Stomach (tissue), 9 donors: ENCODE measurements around the gene ZNF581. TPM values are rescaled to one million over a fixed set of nuclear protein-coding genes. Genes with fewer than 3 reads are reported as not detected.

Source experiments
- DNase-seq, 2 donors: peaks; one replicate each; pipeline versions ENCODE4 v3.0.0 to v3.0.0-alpha.2; 2013 to 2019
- H3K27ac ChIP-seq, 5 donors: fragments of 200-600 bp in 4 of 5; sonication (generic) in 4 of 5; one replicate each; pipeline ENCODE4 v1.5.1; 2013 to 2019; ENCODE audit warnings: mild to moderate bottlenecking in 1 of 5, moderate library complexity in 1 of 5
- H3K27me3 ChIP-seq, 3 donors: fragments of 200-600 bp; sonication (generic); one replicate each; pipeline ENCODE4 v1.5.1; 2017 to 2019; ENCODE audit warnings: mixed run types in 1 of 3
- H3K36me3 ChIP-seq, 4 donors: fragments of 200-600 bp; sonication (generic); 1 replicate in 3 of 4; 2 replicates in 1 of 4; pipeline ENCODE4 v1.5.1; 2016 to 2019
- H3K4me1 ChIP-seq, 4 donors: fragments of 200-600 bp; sonication (generic); one replicate each; pipeline ENCODE4 v1.5.1; 2016 to 2019
- H3K4me3 ChIP-seq, 4 donors: fragments of 200-600 bp; sonication (generic) in 3 of 4; one replicate each; pipeline ENCODE4 v1.5.1; 2016 to 2019; ENCODE audit warnings: mild to moderate bottlenecking in 1 of 4
- H3K9me3 ChIP-seq, 4 donors: fragments of 200-600 bp; sonication (generic); one replicate each; pipeline ENCODE4 v1.5.1; 2016 to 2019
- EP300 ChIP-seq: sonication (generic); formaldehyde crosslinking; IDR thresholded peaks from one replicate; pipeline ENCODE4 v1.6.1; 2017; ENCODE audit warnings: antibody characterized with exemption
- POLR2A ChIP-seq, 4 donors: fragments of 450-650 bp; IDR thresholded peaks; one replicate each; pipeline ENCODE4 v1.6.1; 2016; ENCODE audit warnings: antibody characterized with exemption in 4 of 4, control low read depth in 2 of 4, mild to moderate bottlenecking in 1 of 4, moderate library complexity in 1 of 4
- POLR2AphosphoS5 ChIP-seq, 3 donors: sonication (generic); formaldehyde crosslinking; IDR thresholded peaks; one replicate each; pipeline ENCODE4 v1.6.1; 2016; ENCODE audit warnings: antibody characterized with exemption in 3 of 3
- WGBS, 5 donors: extraction: QIAGEN DNeasy Blood & Tissue Kit in 3 of 5; methylation state at CpG; one replicate each; pipeline versions ENCODE4 v1.1.5 to v1.1.7; 2013 to 2018; 5-methylcytosine and 5-hydroxymethylcytosine counted together
- intact Hi-C: fragments of 100-400 bp; cut with DNase I; formaldehyde crosslinking; loops from one replicate; pipeline ENCODE4 v1.15.1; 2023; ENCODE audit warnings: low total_unique reads
- polyA plus RNA-seq, 3 donors: library from polyadenylated mRNA; stranded (reverse); fragments of 200-250 nt; gene quantifications; one replicate each; pipeline ENCODE4 v1.2.3, GENCODE V29; 2013
- total RNA-seq, 5 donors: library from RNA; depleted of rRNA; stranded (reverse); fragments of >200 nt; gene quantifications; one replicate each; pipeline versions ENCODE4 v1.1.0 to v1.2.3, GENCODE V29; 2014 to 2016
- TF ChIP-seq, protein P1 (sequence below), 7 experiments: fragments of 450-650 bp in 4 of 7; fragments of 200-600 bp in 3 of 7; sonication (generic) in 3 of 7; IDR thresholded peaks; one replicate each; pipeline ENCODE4 v1.5.1; 2016 to 2019; ENCODE audit warnings: antibody characterized with exemption in 7 of 7, control low read depth in 2 of 7, mild to moderate bottlenecking in 1 of 7
- donor health status: healthy with polysubstance abuse.
- donor health status: Bipolar disorder and iron deficiency.
- donor health status: healthy.

The ZNF581 gene
- total and polyA plus RNA-seq, 8 donors: 2.2 to 27.8 (median 11.3) TPM

DNA sequence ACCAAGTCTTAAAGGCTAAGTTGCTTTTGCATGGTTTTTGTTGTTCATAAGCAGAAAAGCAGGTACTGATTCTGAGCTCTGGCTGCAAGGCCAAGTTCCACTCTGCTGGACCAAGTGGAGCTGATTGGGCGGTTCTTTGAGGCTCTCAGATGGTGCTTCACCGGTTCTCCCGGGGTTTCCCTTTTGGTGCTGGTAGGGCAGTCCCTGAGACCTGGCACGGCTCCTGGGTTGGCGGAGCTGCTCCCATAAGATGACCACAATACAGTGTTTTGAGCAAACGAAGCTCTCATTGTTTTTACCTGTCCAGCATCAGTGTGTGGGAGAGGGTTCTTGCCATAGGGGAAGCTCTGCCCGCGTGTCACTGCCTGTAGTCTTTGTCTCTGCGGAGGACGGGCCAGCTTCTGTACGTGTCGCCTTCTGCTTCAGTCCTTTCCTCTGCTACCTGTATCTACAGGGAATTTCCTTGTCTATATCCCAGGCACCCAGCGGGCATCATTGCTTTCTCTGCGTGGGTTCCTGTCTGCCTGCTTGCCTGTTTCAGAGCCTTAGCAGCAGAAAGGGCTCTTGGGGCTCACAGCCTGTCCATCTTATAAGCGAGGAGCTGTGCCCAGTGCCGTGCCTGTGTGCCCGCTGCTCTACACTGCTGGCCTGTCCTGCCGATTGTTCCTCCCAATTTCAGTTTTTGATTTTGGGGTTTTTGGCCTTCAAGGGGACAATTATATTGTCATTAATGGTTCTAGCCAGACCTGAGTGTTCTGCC lies 13.7 kb downstream of the ZNF581 start:
- Histone ChIP-seq H3K27me3 (no peaks in the 10 kb centered on the region), H3K4me3 (peak overlapping the region; percentile 20 to 88 (median 72)), H3K9me3 (no peaks in the 10 kb centered on the region), H3K4me1 (peaks cover 49 to 72% (median 62%) of the 10 kb centered on the region in 4 donors), H3K36me3 (peaks cover 28 to 47% (median 43%) of the 10 kb centered on the region in 4 donors), H3K27ac (peak overlapping the region in 1 of 5 donors; percentile 25)
- intact Hi-C loops: no loop called here
- peak in 1 of 2 donors; percentile 65 for DNase-seq
- 16 to 35% (median 25%) methylated on average over 18 of the region's 18 CpGs for WGBS, 5 donors
- TF ChIP-seq, protein P1, sequence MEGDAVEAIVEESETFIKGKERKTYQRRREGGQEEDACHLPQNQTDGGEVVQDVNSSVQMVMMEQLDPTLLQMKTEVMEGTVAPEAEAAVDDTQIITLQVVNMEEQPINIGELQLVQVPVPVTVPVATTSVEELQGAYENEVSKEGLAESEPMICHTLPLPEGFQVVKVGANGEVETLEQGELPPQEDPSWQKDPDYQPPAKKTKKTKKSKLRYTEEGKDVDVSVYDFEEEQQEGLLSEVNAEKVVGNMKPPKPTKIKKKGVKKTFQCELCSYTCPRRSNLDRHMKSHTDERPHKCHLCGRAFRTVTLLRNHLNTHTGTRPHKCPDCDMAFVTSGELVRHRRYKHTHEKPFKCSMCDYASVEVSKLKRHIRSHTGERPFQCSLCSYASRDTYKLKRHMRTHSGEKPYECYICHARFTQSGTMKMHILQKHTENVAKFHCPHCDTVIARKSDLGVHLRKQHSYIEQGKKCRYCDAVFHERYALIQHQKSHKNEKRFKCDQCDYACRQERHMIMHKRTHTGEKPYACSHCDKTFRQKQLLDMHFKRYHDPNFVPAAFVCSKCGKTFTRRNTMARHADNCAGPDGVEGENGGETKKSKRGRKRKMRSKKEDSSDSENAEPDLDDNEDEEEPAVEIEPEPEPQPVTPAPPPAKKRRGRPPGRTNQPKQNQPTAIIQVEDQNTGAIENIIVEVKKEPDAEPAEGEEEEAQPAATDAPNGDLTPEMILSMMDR (IDR thresholded peaks at IDR 0.05): no peak
- TF ChIP-seq EP300 (no peak), POLR2AphosphoS5 (IDR thresholded peaks at IDR 0.05) (no peak), POLR2A (IDR thresholded peaks at IDR 0.05) (no peak)

DNA sequence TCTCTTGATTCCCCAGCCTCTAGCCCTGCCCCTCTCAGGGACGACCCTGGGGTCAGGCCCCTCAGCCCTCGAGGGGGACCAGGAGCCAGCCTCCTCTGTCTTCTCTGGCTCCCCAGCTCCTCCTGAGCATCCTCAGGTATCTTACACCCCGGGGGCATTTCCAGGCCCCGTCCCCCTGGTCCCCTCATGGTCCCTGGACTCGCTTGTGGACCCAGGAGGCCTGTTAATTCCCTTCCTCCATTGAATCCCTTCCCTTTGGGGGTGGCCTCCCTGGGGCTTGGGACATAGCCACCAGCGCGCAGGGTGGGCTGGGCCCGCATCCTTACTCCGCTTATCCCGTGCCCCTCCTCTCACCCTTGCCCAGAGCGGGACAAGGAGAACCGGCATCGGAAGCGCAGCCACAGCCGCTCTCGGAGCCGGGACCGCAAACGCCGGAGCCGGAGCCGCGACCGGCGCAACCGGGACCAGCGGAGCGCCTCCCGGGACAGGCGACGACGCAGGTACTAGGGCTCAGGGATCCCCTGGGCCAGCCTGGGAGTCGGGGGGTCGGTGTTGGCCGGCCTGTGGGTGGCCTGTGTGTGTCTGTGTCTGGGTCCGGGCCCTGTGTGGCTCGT lies 15.5 kb downstream of the ZNF581 start:
- peak overlapping the region in 2 of 4 donors; percentile 1 to 88 for H3K4me3 ChIP-seq
- H3K4me1 ChIP-seq: peaks cover 43 to 57% (median 52%) of the 10 kb centered on the region in 4 donors
- H3K9me3 ChIP-seq: no peaks in the 10 kb centered on the region
- 86 to 91% (median 88%) methylated on average over 33 to 37 of the region's 37 CpGs for WGBS, 5 donors
- H3K36me3 ChIP-seq: peaks cover 46 to 57% (median 56%) of the 10 kb centered on the region in 4 donors
- no peaks in the 10 kb centered on the region for H3K27me3 ChIP-seq
- no peak overlapping the region for H3K27ac ChIP-seq
- DNase-seq: no peak
- TF ChIP-seq POLR2A (IDR thresholded peaks at IDR 0.05) (no peak), POLR2AphosphoS5 (IDR thresholded peaks at IDR 0.05) (no peak), EP300 (no peak)
- TF ChIP-seq, protein P1 (IDR thresholded peaks at IDR 0.05): no peak
- intact Hi-C loops: no loop called here

DNA sequence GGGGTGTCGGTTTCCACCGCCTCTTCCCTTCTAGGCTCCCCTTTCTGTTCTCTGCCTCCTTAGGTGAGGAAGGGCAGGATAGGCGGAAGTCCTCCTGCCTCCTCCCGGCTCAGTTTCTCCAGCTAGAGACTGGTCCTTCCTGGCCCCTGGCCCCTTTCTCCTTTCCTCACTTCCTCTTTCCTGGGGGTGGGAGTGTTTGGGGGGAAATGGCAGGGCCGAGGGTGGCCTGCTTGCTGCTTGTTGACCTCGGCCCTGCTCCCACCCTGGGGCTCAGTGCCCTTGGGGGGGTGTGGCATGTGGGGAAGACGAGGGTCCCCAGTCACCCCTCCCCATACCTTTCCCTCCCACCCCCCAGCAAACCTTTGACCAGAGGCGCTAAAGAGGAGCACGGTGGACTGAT lies 16.4 kb downstream of the ZNF581 start:
- TF ChIP-seq EP300 (no peak), POLR2A (IDR thresholded peaks at IDR 0.05) (no peak), POLR2AphosphoS5 (IDR thresholded peaks at IDR 0.05) (no peak)
- TF ChIP-seq, protein P1 (IDR thresholded peaks at IDR 0.05): no peak
- Histone ChIP-seq H3K9me3 (no peaks in the 10 kb centered on the region), H3K27ac (no peak overlapping the region), H3K4me1 (peaks cover 43 to 57% (median 52%) of the 10 kb centered on the region in 4 donors), H3K4me3 (no peak overlapping the region), H3K36me3 (peaks cover 54 to 66% (median 64%) of the 10 kb centered on the region in 4 donors), H3K27me3 (no peaks in the 10 kb centered on the region)
- intact Hi-C loops: no loop called here
- WGBS, 5 donors: 63 to 69% (median 67%) methylated on average over 9 of the region's 9 CpGs
- no peak for DNase-seq

DNA sequence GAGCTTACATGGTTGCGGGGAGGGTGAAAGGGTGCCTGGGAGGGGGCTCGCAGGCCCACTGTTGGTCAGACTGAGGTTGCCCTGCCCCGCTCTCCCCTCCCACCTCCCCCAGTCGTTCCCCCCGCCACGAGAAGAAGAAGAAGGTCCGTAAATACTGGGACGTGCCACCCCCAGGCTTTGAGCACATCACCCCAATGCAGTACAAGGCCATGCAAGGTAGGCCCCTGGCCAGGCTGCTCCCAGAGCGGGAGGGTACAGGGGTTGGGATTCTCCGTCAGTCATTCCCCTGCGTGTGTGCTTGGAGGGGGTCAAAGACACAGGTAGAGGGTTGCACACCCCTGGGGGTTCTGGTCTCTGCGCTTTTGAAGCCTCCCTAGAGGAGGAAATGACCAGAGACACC lies 17.0 kb downstream of the ZNF581 start:
- Histone ChIP-seq H3K36me3 (peaks cover 57 to 72% (median 70%) of the 10 kb centered on the region in 4 donors), H3K4me1 (peaks cover 43 to 57% (median 51%) of the 10 kb centered on the region in 4 donors), H3K9me3 (no peaks in the 10 kb centered on the region), H3K27me3 (no peaks in the 10 kb centered on the region), H3K4me3 (no peak overlapping the region), H3K27ac (no peak overlapping the region)
- intact Hi-C loops: no loop called here
- TF ChIP-seq, protein P1 (IDR thresholded peaks at IDR 0.05): no peak
- WGBS, 5 donors: 78 to 93% (median 88%) methylated on average over 9 to 12 of the region's 12 CpGs
- no peak for DNase-seq
